EH (cell line): Measurements from ENCODE around the gene FLRT1.

Experiments
- DNase-seq: peaks from one replicate; pipeline ENCODE4 v3.0.0-alpha.2; 2015; ENCODE audit warnings: low read depth

The FLRT1 gene

DNA sequence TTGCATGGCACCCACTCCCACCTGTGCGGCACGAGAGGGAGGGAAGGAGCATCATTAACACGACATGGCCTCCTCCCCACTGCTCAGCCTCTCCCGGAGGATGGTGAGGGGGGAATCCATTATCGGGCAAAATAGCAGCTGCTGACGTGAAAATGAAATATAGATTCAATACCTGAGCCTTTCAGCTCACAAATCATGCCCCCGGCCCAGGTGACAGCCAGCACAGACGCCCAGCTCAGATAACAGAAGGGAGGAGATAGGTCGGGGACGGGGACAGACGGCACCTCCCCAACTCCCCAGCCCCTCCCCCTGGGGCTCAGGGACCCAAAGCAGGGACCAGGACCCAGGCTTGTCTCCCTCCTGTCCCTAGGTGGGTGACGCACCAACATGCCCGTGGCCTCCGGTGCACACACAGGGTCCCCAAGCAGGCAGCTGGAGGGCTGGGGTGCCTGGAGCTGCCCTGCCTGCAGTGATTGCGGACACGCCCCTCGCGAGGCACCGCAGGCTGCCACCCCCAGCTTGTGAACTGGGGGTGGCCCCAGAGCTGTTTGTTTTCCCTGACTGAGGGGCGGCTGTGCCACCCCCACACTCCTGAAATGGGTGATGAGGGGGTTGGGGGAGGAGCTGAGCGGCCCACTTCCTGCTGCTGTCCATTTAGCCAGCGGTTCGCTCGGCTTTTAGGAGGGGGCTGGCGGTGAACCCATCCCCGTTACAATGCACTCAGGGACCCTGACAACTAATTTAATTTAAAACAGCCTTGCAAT lies 31.7 kb downstream of the FLRT1 start:
- no peak for DNase-seq

DNA sequence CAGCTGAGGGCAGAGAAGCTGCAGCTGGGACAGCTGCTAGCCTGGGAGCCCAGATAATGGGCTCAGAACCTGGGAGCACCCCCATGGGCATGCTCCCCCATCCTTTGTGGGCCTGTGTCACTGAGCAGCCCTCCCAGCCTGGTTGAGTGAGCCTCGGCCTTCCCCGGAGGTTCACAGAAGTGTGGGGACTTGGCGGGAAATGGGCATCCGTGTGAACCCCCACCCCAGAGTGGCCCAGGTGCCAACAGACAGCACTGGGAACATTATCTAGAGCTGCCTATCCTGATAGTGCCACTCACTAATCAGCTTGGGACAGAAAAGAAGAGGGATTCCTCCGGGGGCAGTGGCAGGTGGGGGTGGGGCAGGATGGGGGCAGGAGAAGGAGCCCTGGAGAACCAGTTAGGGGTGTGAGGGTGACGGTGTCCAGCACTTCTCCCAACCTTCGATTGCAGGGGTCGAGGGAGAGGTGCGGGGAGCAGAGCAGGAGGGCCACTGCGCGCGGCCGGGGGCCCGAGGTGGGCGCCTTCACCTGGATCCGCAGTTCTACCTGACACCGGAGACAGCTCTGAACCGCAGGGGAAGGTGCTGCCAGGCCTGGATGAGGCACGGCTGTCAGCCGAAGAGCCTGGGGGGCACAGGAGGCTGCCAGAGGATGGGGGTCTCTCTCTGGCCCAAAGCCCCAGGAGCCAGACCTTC lies 33.1 kb downstream of the FLRT1 start:
- no peak for DNase-seq

GRCh38 chr11:64069401-64070313 lies 33.9 kb downstream of the FLRT1 start:
- no peak for DNase-seq

DNA sequence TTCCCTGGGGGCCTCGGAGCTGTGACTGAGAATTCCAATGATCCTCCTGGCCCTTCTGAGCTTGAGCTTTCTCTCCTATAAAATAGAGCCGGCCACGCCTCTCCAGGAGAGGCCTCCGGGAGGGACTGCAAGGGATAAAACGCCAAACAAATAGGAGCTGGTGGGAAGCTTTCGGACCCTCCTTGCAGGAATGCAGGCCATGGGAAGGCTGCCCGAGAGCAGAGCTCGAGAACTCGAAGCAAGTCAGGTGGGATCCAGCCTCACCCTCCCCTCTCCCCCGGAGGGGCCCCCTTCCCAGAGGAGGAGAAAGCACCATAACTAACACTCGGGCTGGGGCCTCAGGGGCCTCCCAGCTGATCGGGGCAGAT lies 34.6 kb downstream of the FLRT1 start:
- DNase-seq = no peak

DNA sequence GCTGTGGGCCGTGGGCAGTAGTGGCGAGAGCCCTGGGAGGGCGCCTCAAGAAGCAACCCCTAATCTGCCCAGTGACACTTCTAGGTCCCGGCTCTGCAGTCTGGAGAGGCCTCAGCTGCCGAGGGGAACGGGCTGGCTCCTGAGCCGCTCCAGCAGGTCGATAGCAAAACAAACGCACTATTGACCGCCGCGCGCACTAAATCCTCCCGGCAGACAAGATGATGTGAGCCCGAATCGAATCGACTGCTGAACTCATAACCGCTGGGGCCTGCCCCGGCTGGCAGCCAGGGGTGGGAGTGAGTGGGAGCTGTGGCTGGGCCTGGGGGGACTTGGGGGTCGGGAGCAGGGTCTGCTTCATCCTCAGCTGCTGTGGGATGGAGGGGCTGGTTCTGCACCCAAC lies 36.1 kb downstream of the FLRT1 start:
- no peak for DNase-seq

- no peak for DNase-seq
These were observed 36.7 kb downstream of the FLRT1 start for GRCh38 chr11:64072403-64072802.

DNA sequence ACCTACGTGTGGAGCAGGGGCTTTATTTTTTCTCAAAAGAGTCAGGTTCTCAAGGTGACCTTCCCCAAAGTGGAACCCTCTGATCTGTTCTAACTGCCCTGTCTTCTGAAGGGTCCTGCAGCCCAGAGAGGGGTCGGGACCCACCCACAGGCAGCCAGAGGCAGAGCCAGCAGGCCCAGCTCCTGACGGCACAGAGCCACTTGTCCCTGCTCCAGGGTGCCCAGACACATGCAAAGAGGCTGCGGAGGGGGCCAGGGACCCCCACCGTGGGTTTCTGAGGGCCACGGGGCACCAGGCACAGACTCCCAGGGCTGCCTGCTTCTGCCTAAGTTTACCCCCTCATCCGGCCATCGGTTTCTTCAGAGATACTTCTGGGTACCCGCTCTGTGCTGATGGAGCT lies 37.1 kb downstream of the FLRT1 start:
- no peak for DNase-seq

- no peak for DNase-seq
These were observed 37.8 kb downstream of the FLRT1 start for GRCh38 chr11:64073542-64073941.

DNA sequence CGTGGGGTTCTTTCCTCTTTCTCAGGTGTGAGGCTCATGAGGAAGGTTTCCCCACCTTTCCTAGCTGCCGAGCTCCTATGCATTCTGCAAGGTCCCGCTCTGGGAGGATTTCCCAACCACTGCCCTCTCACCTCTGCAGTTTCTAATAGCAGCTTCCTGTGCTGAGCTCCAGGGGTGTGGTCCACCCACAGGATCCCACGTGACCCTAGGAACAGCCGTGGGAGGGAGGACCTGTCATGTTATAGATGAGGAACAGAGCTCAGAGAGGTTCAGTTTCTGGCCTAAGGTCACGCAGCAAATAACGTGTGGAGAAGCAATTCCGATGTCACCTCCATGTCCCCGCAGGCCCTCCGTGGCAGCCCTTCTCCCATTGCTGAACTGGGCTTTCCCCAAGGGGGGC lies 38.5 kb downstream of the FLRT1 start:
- peak; percentile 7 for DNase-seq

- DNase-seq = no peak
These were observed 41.0 kb downstream of the FLRT1 start for GRCh38 chr11:64076758-64077157.

DNA sequence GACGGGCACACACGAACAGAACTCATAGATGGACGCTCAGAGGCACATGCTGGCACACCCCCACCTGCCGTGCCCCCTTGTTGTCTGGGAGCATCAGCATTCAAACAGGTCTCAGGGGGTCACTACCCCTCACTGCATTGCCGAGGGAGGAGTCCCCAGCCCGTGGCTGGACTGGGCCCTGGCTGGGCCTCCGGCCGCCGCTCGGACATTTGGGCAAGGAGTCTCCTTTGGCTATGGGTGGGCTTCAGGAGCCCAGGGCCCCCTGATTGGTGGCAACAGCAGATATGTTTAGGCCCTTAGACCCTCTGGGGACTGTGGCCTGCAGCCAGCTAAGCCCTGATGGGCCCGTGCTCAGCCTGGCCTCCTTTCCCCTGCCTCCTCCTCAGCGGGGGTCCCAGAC lies 41.9 kb downstream of the FLRT1 start:
- DNase-seq = no peak

- no peak for DNase-seq
These were observed 42.6 kb downstream of the FLRT1 start for GRCh38 chr11:64078284-64078683.

DNA sequence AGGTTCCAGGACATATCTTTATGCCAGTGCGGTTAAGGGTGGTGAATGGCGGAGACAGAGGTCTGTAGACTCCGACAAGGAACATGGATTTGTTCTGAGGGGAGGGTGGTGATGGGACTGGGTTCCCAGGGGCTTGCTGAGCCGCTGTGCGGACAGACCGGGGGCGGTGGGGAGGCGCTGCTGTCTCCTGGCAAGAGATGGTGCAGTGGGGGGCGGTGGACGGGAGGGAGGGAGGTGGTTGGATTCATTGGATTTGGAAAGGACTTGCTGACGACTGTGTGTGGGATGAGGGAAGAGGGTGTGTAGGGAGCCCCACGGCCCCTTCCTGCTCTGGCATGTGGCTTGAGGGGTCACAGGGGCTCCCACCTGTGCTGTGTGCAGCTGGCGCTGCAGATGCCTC lies 43.2 kb downstream of the FLRT1 start:
- DNase-seq = no peak

- no peak for DNase-seq
These were observed 44.7 kb downstream of the FLRT1 start for GRCh38 chr11:64080390-64080789.

GRCh38 chr11:64081745-64082442 lies 46.2 kb downstream of the FLRT1 start:
- no peak for DNase-seq

- DNase-seq = no peak
These were observed 47.8 kb downstream of the FLRT1 start for GRCh38 chr11:64083398-64084080.

GRCh38 chr11:64084146-64084950 lies 48.6 kb downstream of the FLRT1 start:
- DNase-seq = no peak

GRCh38 chr11:64084951-64085710 lies 49.4 kb downstream of the FLRT1 start:
- DNase-seq = no peak
